CD4-positive, CD25-positive, alpha-beta regulatory T cell (primary cell): ENCODE measurements around the gene ALDH2. TPM values are rescaled to one million over a fixed set of nuclear protein-coding genes. Genes with fewer than 3 reads are reported as not detected.
A peak's percentile ranks its signal among the peaks of the same experiment; 100 is the strongest.
"Not testable (repeated sequence)": the region's sequence is repeated elsewhere in the genome, so short reads cannot be mapped to it uniquely, and the experiment has no call there.

Experiments
- ATAC-seq, 2 donors: fragments of 150-1000 bp; cut with Tn5 transposase; one replicate each; pipeline ENCODE4 v1.10.0; 2021; ENCODE audit warnings: low read depth in 2 of 2, moderate number of reproducible peaks in 2 of 2, moderate library complexity in 1 of 2
- DNase-seq, 3 donors: peaks; one replicate each; pipeline versions ENCODE4 v3.0.0 to v3.0.0-alpha.2; 2012 to 2022; ENCODE audit warnings: mixed read lengths in 1 of 3
- H3K27ac ChIP-seq: one replicate; pipeline ENCODE4 v1.7.0; 2013; ENCODE audit warnings: mild to moderate bottlenecking, low read length; ENCODE audit not compliant: insufficient read depth, poor library complexity, severe bottlenecking
- H3K27me3 ChIP-seq: one replicate; pipeline ENCODE4 v1.7.0; 2013; ENCODE audit warnings: low read length; ENCODE audit not compliant: control insufficient read depth, insufficient read depth
- H3K36me3 ChIP-seq: one replicate; pipeline ENCODE4 v1.7.0; 2013; ENCODE audit warnings: mild to moderate bottlenecking, low read length, moderate library complexity; ENCODE audit not compliant: control insufficient read depth, insufficient read depth
- H3K4me1 ChIP-seq: 2 replicates; pipeline ENCODE4 v1.7.0; 2013; ENCODE audit warnings: mild to moderate bottlenecking, low read length; ENCODE audit not compliant: insufficient read depth, control insufficient read depth, poor library complexity, severe bottlenecking
- H3K4me3 ChIP-seq: one replicate; pipeline ENCODE4 v1.7.0; 2013; ENCODE audit warnings: low read depth, mild to moderate bottlenecking, low read length, moderate library complexity
- H3K9me3 ChIP-seq, 2 experiments: 1 replicate in 1 of 2; 2 replicates in 1 of 2; pipeline ENCODE4 v1.7.0; 2013; ENCODE audit warnings: low read length in 2 of 2, mild to moderate bottlenecking in 1 of 2, moderate library complexity in 1 of 2; ENCODE audit not compliant: control insufficient read depth in 2 of 2
- H3K27ac Mint-ChIP-seq, 3 donors: one replicate each; pipeline ENCODE4 v1.8.0; 2020 to 2022; ENCODE audit warnings: mild to moderate bottlenecking in 3 of 3, mixed read lengths in 3 of 3, moderate library complexity in 2 of 3
- H3K27me3 Mint-ChIP-seq: one replicate; pipeline ENCODE4 v1.8.0; 2022; ENCODE audit warnings: mild to moderate bottlenecking, mixed read lengths
- H3K36me3 Mint-ChIP-seq: one replicate; pipeline ENCODE4 v1.8.0; 2020; ENCODE audit warnings: mixed read lengths
- H3K4me1 Mint-ChIP-seq, 4 donors: one replicate each; pipeline ENCODE4 v1.8.0; 2020 to 2022; ENCODE audit warnings: mixed read lengths in 4 of 4, mild to moderate bottlenecking in 1 of 4
- H3K4me3 Mint-ChIP-seq, 4 donors: one replicate each; pipeline ENCODE4 v1.8.0; 2020 to 2022; ENCODE audit warnings: mild to moderate bottlenecking in 4 of 4, mixed read lengths in 4 of 4, moderate library complexity in 3 of 4
- H3K9me3 Mint-ChIP-seq, 7 donors: one replicate each; pipeline ENCODE4 v1.8.0; 2020 to 2022; ENCODE audit warnings: mixed read lengths in 7 of 7, mild to moderate bottlenecking in 3 of 7, moderate library complexity in 2 of 7
- polyA plus RNA-seq, 4 donors: library from polyadenylated mRNA; unstranded; fragments of 300-500 nt; fragmentation: Illumina TruSeq; gene quantifications; one replicate each; pipeline ENCODE4 v1.2.3, GENCODE V29; 2021
- total RNA-seq: library from RNA; stranded (reverse); gene quantifications from one replicate; pipeline ENCODE4 v1.2.3, GENCODE V29; 2022

Gene ALDH2
- 1.7 TPM for total RNA-seq
- under 1 TPM; 0.02 to 0.64 (median 0.19) TPM for polyA plus RNA-seq

GRCh38 chr12:111766608-111767361 lies at the start of gene ALDH2:
Gene ALDH2, plus strand, starts transcription at chr12:111766933. Its CDS starts 50 bp downstream, at chr12:111766983.
- peak within 1 kb of the TSS in 1 of 3 donors; percentile 46 for H3K27ac Mint-ChIP-seq
- H3K36me3 Mint-ChIP-seq: peaks cover 4% of the 10 kb centered on the region
- no peak within 1 kb of the TSS for H3K4me3 ChIP-seq
- peaks cover 43% of the 10 kb centered on the region for H3K27me3 Mint-ChIP-seq
- ATAC-seq (peak in 1 of 2 donors; percentile 27), DNase-seq (peak in 1 of 3 donors; percentile 6)
- peak within 1 kb of the TSS; percentile 49 to 82 (median 66) for H3K4me3 Mint-ChIP-seq
- H3K9me3 ChIP-seq: no peaks in the 10 kb centered on the region
- H3K27ac ChIP-seq: no peak within 1 kb of the TSS
- peaks cover 12% of the 10 kb centered on the region for H3K27me3 ChIP-seq
- H3K4me1 ChIP-seq: peaks cover 14% of the 10 kb centered on the region
- H3K9me3 Mint-ChIP-seq: peaks cover 0 to 3% (median 0%) of the 10 kb centered on the region in 7 donors
- H3K4me1 Mint-ChIP-seq: peaks cover 0 to 12% (median 9%) of the 10 kb centered on the region in 4 donors
- H3K36me3 ChIP-seq: no peaks in the 10 kb centered on the region

- not testable (repeated sequence) for H3K27me3 Mint-ChIP-seq, ATAC-seq
Observed at GRCh38 chr12:111719316-111719715, 47.4 kb upstream of the ALDH2 start.

DNA sequence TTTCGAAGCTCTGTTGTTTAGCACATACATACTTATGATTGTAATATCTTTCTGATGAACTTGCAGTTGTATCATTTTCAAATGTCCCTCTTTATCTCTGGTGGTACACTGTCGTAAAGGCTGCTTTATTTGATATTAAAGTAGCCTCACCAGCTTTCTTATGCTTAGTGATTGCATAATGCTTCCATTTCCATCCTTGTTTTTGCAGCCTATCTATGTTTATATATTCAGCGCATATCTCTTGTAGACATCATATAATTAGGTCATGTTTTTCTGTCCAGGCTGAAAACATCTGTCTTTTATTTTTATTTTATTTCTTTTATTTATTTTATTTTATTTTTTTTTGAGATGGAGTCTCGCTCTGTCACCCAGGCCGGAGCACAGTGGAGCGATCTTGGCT lies 46.3 kb upstream of the ALDH2 start:
- H3K27me3 Mint-ChIP-seq: no peaks in the 10 kb centered on the region
- H3K4me1 Mint-ChIP-seq: no peaks in the 10 kb centered on the region
- peaks cover 21% of the 10 kb centered on the region for H3K36me3 Mint-ChIP-seq
- Histone ChIP-seq H3K27ac (no peak overlapping the region), H3K27me3 (no peaks in the 10 kb centered on the region), H3K4me3 (no peak overlapping the region), H3K4me1 (no peaks in the 10 kb centered on the region), H3K9me3 (no peaks in the 10 kb centered on the region), H3K36me3 (peaks cover 43% of the 10 kb centered on the region)
- no peak overlapping the region for H3K27ac Mint-ChIP-seq
- DNase-seq: no peak
- no peaks in the 10 kb centered on the region for H3K9me3 Mint-ChIP-seq
- no peak for ATAC-seq
- H3K4me3 Mint-ChIP-seq: no peak overlapping the region

More at GRCh38 chr12:111719316-111719715, 47.4 kb upstream of the ALDH2 start:
- H3K27ac ChIP-seq, DNase-seq, H3K4me3 ChIP-seq, H3K27me3 ChIP-seq, H3K4me3 Mint-ChIP-seq, H3K9me3 Mint-ChIP-seq, H3K4me1 Mint-ChIP-seq, H3K27ac Mint-ChIP-seq, H3K4me1 ChIP-seq, H3K9me3 ChIP-seq: not testable (repeated sequence)
- H3K36me3 ChIP-seq: peaks cover 49% of the 10 kb centered on the region
- H3K36me3 Mint-ChIP-seq: peaks cover 27% of the 10 kb centered on the region

DNA sequence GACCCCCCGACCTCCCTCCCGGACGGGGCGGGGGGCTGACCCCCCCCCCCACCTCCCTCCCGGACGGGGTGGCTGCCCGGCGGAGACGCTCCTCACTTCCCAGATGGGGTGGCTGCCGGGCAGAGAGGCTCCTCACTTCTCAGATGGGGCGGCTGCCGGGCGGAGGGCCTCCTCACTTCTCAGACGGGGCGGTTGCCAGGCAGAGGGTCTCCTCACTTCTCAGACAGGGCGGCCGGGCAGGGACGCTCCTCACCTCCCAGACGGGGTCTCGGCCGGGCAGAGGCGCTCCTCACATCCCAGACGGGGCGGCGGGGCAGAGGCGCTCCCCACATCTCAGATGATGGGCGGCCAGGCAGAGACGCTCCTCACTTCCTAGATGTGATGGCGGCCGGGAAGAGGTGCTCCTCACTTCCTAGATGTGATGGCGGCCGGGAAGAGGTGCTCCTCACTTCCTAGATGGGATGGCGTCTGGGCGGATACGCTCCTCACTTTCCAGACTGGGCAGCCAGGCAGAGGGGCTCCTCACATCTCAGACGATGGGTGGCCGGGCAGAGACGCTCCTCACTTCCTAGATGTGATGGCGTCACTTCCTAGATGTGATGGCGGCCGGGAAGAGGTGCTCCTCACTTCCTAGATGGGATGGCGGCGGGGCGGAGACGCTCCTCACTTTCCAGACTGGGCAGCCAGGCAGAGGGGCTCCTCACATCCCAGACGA lies 42.9 kb upstream of the ALDH2 start:
- not testable (repeated sequence) for H3K9me3 ChIP-seq, H3K4me1 ChIP-seq, H3K27ac Mint-ChIP-seq, H3K27me3 ChIP-seq, H3K9me3 Mint-ChIP-seq, H3K27ac ChIP-seq, H3K27me3 Mint-ChIP-seq, DNase-seq, H3K4me1 Mint-ChIP-seq, H3K4me3 Mint-ChIP-seq, ATAC-seq, H3K4me3 ChIP-seq
- H3K36me3 ChIP-seq: peaks cover 24% of the 10 kb centered on the region
- H3K36me3 Mint-ChIP-seq: peaks cover 18% of the 10 kb centered on the region

DNA sequence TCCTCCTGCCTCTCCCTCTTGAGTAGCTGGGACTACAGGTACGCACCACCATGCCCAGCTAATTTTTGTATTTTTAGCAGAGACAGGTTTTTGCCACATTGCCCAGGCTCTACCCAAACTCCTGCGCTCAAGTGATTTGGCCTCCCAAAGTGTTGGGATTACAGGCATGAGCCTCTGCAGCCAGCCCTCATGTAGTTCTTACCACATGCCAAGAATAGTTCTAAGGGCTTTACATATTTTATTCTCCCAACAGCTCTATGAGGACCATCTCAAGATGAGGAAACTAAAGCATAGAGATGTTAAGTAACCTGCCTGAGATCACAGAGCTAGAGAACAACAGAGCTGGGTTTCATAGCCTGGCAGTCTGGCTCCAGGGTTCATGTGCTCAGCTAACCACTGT lies 37.9 kb upstream of the ALDH2 start:
- Histone ChIP-seq H3K27me3 (no peaks in the 10 kb centered on the region), H3K4me3 (no peak overlapping the region), H3K27ac (no peak overlapping the region), H3K9me3 (no peaks in the 10 kb centered on the region), H3K36me3 (peaks cover 27% of the 10 kb centered on the region), H3K4me1 (no peaks in the 10 kb centered on the region)
- DNase-seq (no peak), ATAC-seq (no peak)
- H3K36me3 Mint-ChIP-seq: peaks cover 32% of the 10 kb centered on the region
- H3K27me3 Mint-ChIP-seq: peaks cover 5% of the 10 kb centered on the region
- H3K4me3 Mint-ChIP-seq: no peak overlapping the region
- no peaks in the 10 kb centered on the region for H3K9me3 Mint-ChIP-seq
- H3K4me1 Mint-ChIP-seq: peaks cover 0 to 2% (median 0%) of the 10 kb centered on the region in 4 donors
- no peak overlapping the region for H3K27ac Mint-ChIP-seq

DNA sequence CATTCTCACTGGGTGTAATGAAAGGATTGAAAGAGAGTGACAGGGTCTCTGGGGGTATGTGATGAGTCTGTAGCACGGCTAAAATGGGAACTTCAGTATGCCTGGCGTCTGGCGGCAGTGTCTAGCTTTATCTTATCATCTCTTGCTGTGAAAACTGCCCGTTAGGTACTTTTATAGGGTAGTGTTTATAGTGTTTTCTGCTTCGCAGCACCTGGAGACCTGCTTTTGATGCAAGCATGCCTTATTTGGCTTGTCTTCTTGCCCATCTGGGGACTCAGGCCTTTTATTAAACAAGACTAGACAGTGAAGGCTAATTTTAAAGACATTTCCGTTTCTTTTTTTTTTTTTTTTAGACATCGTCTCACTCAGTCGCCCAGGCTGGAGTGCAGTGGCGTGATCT lies 36.3 kb upstream of the ALDH2 start:
- no peak overlapping the region for H3K4me3 Mint-ChIP-seq
- H3K9me3 ChIP-seq: no peaks in the 10 kb centered on the region
- no peaks in the 10 kb centered on the region for H3K4me1 ChIP-seq
- no peaks in the 10 kb centered on the region for H3K27me3 ChIP-seq
- H3K27ac ChIP-seq: no peak overlapping the region
- no peak for ATAC-seq
- H3K27ac Mint-ChIP-seq: no peak overlapping the region
- H3K36me3 Mint-ChIP-seq: peaks cover 42% of the 10 kb centered on the region
- no peak overlapping the region for H3K4me3 ChIP-seq
- peaks cover 0 to 2% (median 0%) of the 10 kb centered on the region in 4 donors for H3K4me1 Mint-ChIP-seq
- peaks cover 5% of the 10 kb centered on the region for H3K27me3 Mint-ChIP-seq
- no peaks in the 10 kb centered on the region for H3K9me3 Mint-ChIP-seq
- DNase-seq: no peak
- H3K36me3 ChIP-seq: peaks cover 33% of the 10 kb centered on the region

GRCh38 chr12:111732786-111733185 lies 33.9 kb upstream of the ALDH2 start:
- H3K36me3 Mint-ChIP-seq: peaks cover 47% of the 10 kb centered on the region
- peak overlapping the region in 1 of 3 donors; percentile 52 for H3K27ac Mint-ChIP-seq
- no peaks in the 10 kb centered on the region for H3K9me3 ChIP-seq

More at GRCh38 chr12:111732786-111733185, 33.9 kb upstream of the ALDH2 start:
- Histone ChIP-seq H3K4me3 (no peak overlapping the region), H3K27me3 (no peaks in the 10 kb centered on the region), H3K36me3 (peaks cover 41% of the 10 kb centered on the region), H3K4me1 (no peaks in the 10 kb centered on the region), H3K27ac (no peak overlapping the region)
- Mint-ChIP-seq H3K4me1 (peaks cover 0 to 2% (median 0%) of the 10 kb centered on the region in 4 donors), H3K27me3 (peaks cover 5% of the 10 kb centered on the region), H3K9me3 (no peaks in the 10 kb centered on the region), H3K4me3 (no peak overlapping the region)
- no peak for DNase-seq
- ATAC-seq: no peak
